Suprapubic skin (tissue), 3 donors: ENCODE data around the gene LZTFL1.
"Not testable (repeated sequence)": the region's sequence is repeated elsewhere in the genome, so short reads cannot be mapped to it uniquely, and the experiment has no call there.

Experiments
- CTCF ChIP-seq, 2 donors: fragments of 200-600 bp in 1 of 2; fragments of 450-650 bp in 1 of 2; sonication (generic) in 1 of 2; IDR thresholded peaks; one replicate each; pipeline ENCODE4 v1.5.1; 2016 to 2019; ENCODE audit warnings: antibody characterized with exemption in 2 of 2, mild to moderate bottlenecking in 1 of 2, moderate library complexity in 1 of 2
- EP300 ChIP-seq: sonication (generic); formaldehyde crosslinking; IDR thresholded peaks from one replicate; pipeline ENCODE4 v1.6.1; 2017; ENCODE audit warnings: antibody characterized with exemption

DNA sequence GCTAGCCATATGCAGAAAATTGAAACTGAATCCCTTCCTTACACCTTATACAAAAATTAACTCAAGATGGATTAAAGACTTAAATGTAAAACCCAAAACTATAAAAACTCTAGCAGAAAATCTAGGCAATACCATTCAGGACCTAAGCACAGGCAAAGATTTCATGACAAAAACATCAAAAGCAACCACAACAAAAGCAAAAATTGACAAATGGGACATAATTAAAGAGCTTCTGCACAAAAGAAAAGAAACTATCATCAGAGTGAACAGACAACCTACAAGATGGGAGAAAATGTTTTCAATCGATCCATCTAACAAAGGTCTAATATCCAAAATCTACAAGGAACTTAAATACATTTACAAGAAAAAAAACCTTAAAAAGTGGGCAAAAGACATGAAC lies 14.4 kb upstream of the LZTFL1 start:
- TF ChIP-seq CTCF (IDR thresholded peaks at IDR 0.05); EP300: not testable (repeated sequence)
